IMR-90 (cell line): ENCODE results near the gene TCEAL4. TPM values are rescaled to one million over a fixed set of nuclear protein-coding genes. Genes with fewer than 3 reads are reported as not detected.

Experiments used
- ATAC-seq: fragments of 200-7000 bp; cut with Tn5 transposase; 2 replicates; pipeline ENCODE4 v1.9.1; 2020; ENCODE audit warnings: low read depth, mild to moderate bottlenecking, moderate library complexity
- BruUV-seq: library from RNA; stranded (reverse); fragments of 400-500 nt; replicated peaks from 2 replicates; lab custom pipeline; 2021; lab: Mats Ljungman, UMichigan
- CTCF ChIA-PET: fragments of 300-600 bp; formaldehyde crosslinking; extraction: SDS; loops from one replicate; lab custom pipeline; 2021; ENCODE audit warnings: antibody characterized with exemption; lab: Yijun Ruan, JAX
- POLR2A ChIA-PET: fragments of 300-600 bp; sonication (Branson Sonifier 250); formaldehyde crosslinking; loops from one replicate; lab custom pipeline; 2022; ENCODE audit warnings: antibody characterized with exemption; ENCODE audit not compliant: unreplicated experiment; lab: Charles Lee
- DNase-seq: peaks from one replicate; pipeline ENCODE4 v3.0.0; 2013
- H2AFZ ChIP-seq: replicated peaks from 2 replicates; pipeline ENCODE3; 2013; ENCODE audit warnings: low read length, mild to moderate bottlenecking; ENCODE audit not compliant: poor library complexity
- H2AK5ac ChIP-seq: 2 replicates; pipeline ENCODE4 v1.6.1; 2013; ENCODE audit warnings: low read depth, low read length, inconsistent platforms
- H2AK9ac ChIP-seq: replicated peaks from 2 replicates; pipeline ENCODE3; 2013; ENCODE audit warnings: mild to moderate bottlenecking, low read depth, low read length, moderate library complexity; ENCODE audit not compliant: poor library complexity
- H2BK120ac ChIP-seq: 2 replicates; pipeline ENCODE4 v1.6.1; 2013; ENCODE audit warnings: low read depth, low read length, inconsistent platforms
- H2BK15ac ChIP-seq: 3 replicates; pipeline ENCODE4 v1.6.1; 2013; ENCODE audit warnings: low read depth, low read length, inconsistent platforms
- H2BK20ac ChIP-seq: 2 replicates; pipeline ENCODE4 v1.6.1; 2013; ENCODE audit warnings: low read depth, mild to moderate bottlenecking, inconsistent platforms, low read length, moderate library complexity
- H2BK5ac ChIP-seq: 2 replicates; pipeline ENCODE4 v1.6.1; 2013; ENCODE audit warnings: mild to moderate bottlenecking, low read depth, low read length, inconsistent platforms; ENCODE audit not compliant: poor library complexity, severe bottlenecking
- H3K14ac ChIP-seq: replicated peaks from 2 replicates; pipeline ENCODE4 v1.6.1; 2013; ENCODE audit warnings: low read depth, low read length, inconsistent platforms
- H3K18ac ChIP-seq: 2 replicates; pipeline ENCODE4 v1.6.1; 2013; ENCODE audit warnings: low read depth, low read length, control low read depth
- H3K23ac ChIP-seq: 2 replicates; pipeline ENCODE4 v1.6.1; 2013; ENCODE audit warnings: low read depth, low read length, inconsistent platforms
- H3K27ac ChIP-seq: 2 replicates; pipeline ENCODE4 v1.5.1; 2013; ENCODE audit warnings: mild to moderate bottlenecking, control low read depth, low read length; ENCODE audit not compliant: insufficient read depth
- H3K27me3 ChIP-seq: 2 replicates; pipeline ENCODE4 v1.6.1; 2013; ENCODE audit warnings: low read length; ENCODE audit not compliant: control insufficient read depth, insufficient read depth
- H3K36me3 ChIP-seq: 2 replicates; pipeline ENCODE4 v1.6.1; 2013; ENCODE audit warnings: low read length, mixed read lengths; ENCODE audit not compliant: control insufficient read depth, insufficient read depth
- H3K4ac ChIP-seq: 2 replicates; pipeline ENCODE4 v1.6.1; 2013; ENCODE audit warnings: low read depth, low read length, inconsistent platforms
- H3K4me1 ChIP-seq: 2 replicates; pipeline ENCODE4 v1.6.1; 2013; ENCODE audit warnings: low read length, mixed read lengths; ENCODE audit not compliant: control insufficient read depth, insufficient read depth
- H3K4me2 ChIP-seq: 2 replicates; pipeline ENCODE4 v1.6.1; 2013; ENCODE audit warnings: low read depth, mild to moderate bottlenecking, control low read depth, low read length, moderate library complexity
- H3K4me3 ChIP-seq: 2 replicates; pipeline ENCODE4 v1.5.1; 2013; ENCODE audit warnings: low read depth, mild to moderate bottlenecking, control low read depth, low read length, moderate library complexity; ENCODE audit not compliant: insufficient read depth
- H3K56ac ChIP-seq: 2 replicates; pipeline ENCODE4 v1.6.1; 2013; ENCODE audit warnings: low read length, inconsistent platforms; ENCODE audit not compliant: insufficient read depth; ENCODE audit errors: extremely low read depth
- H3K79me1 ChIP-seq, 2 experiments: 2 replicates each; pipeline ENCODE4 v1.6.1; 2013; ENCODE audit warnings: low read length in 2 of 2, inconsistent platforms in 1 of 2, low read depth in 1 of 2
- H3K9ac ChIP-seq: 2 replicates; pipeline ENCODE4 v1.6.1; 2013; ENCODE audit warnings: low read depth, low read length, control low read depth
- H3K9me1 ChIP-seq: 2 replicates; pipeline ENCODE4 v1.6.1; 2013; ENCODE audit warnings: low read length, inconsistent platforms; ENCODE audit not compliant: insufficient read depth
- H3K9me3 ChIP-seq: 2 replicates; pipeline ENCODE4 v1.6.1; 2013; ENCODE audit warnings: low read length; ENCODE audit not compliant: control insufficient read depth, insufficient read depth
- H4K20me1 ChIP-seq: 2 replicates; pipeline ENCODE4 v1.6.1; 2013; ENCODE audit warnings: low read length, inconsistent platforms; ENCODE audit not compliant: insufficient read depth
- H4K5ac ChIP-seq: 2 replicates; pipeline ENCODE4 v1.6.1; 2013; ENCODE audit warnings: mild to moderate bottlenecking, low read depth, low read length, control low read depth
- H4K8ac ChIP-seq, 2 experiments: 2 replicates each; pipeline ENCODE4 v1.6.1; 2013; ENCODE audit warnings: low read depth in 2 of 2, low read length in 2 of 2, control low read depth in 1 of 2, inconsistent platforms in 1 of 2
- H4K91ac ChIP-seq: 2 replicates; pipeline ENCODE4 v1.6.1; 2013; ENCODE audit warnings: low read depth, low read length, inconsistent platforms; ENCODE audit not compliant: insufficient read depth
- BHLHE40 ChIP-seq: fragments of 150-350 bp; IDR thresholded peaks from 2 replicates; pipeline ENCODE4 v1.6.1; 2016; ENCODE audit warnings: mild to moderate bottlenecking, low read depth, low read length
- CEBPB ChIP-seq: IDR thresholded peaks from 2 replicates; pipeline ENCODE4 v1.6.1; 2012; ENCODE audit warnings: low read depth, low read length, improper control_type of control experiment
- CHD1 ChIP-seq: IDR thresholded peaks from 2 replicates; pipeline ENCODE4 v1.6.1; 2012; ENCODE audit warnings: low read depth, low read length, improper control_type of control experiment
- CTCF ChIP-seq: conservative IDR thresholded peaks from 2 replicates; pipeline ENCODE4 v1.5.1; 2012; ENCODE audit warnings: mild to moderate bottlenecking, low read depth, low read length, improper control_type of control experiment
- ELK1 ChIP-seq: fragments of 150-350 bp; IDR thresholded peaks from 2 replicates; pipeline ENCODE4 v1.6.1; 2016; ENCODE audit warnings: low read depth, mild to moderate bottlenecking, low read length, moderate library complexity, borderline replicate concordance
- FOS ChIP-seq: fragments of 150-350 bp; IDR thresholded peaks from 2 replicates; pipeline ENCODE4 v1.6.1; 2016; ENCODE audit warnings: low read depth, low read length
- MAFK ChIP-seq: IDR thresholded peaks from 2 replicates; pipeline ENCODE4 v1.6.1; 2012; ENCODE audit warnings: low read depth, low read length, improper control_type of control experiment
- MAZ ChIP-seq: IDR thresholded peaks from 2 replicates; pipeline ENCODE4 v1.6.1; 2012; ENCODE audit warnings: low read depth, mild to moderate bottlenecking, low read length, improper control_type of control experiment, moderate library complexity, borderline replicate concordance
- MXI1 ChIP-seq: IDR thresholded peaks from 2 replicates; pipeline ENCODE4 v1.6.1; 2012; ENCODE audit warnings: low read depth, mild to moderate bottlenecking, low read length, moderate library complexity, borderline replicate concordance
- NFE2L2 ChIP-seq: fragments of 150-350 bp; IDR thresholded peaks from 2 replicates; pipeline ENCODE4 v1.6.1; 2016; ENCODE audit warnings: low read depth, mild to moderate bottlenecking, low read length
- POLR2A ChIP-seq: IDR thresholded peaks from 2 replicates; pipeline ENCODE4 v1.6.1; 2012; ENCODE audit warnings: mild to moderate bottlenecking, low read depth, low read length
- RAD21 ChIP-seq: IDR thresholded peaks from 2 replicates; pipeline ENCODE4 v1.6.1; 2012; ENCODE audit warnings: low read length, improper control_type of control experiment
- RCOR1 ChIP-seq: IDR thresholded peaks from 2 replicates; pipeline ENCODE4 v1.6.1; 2012; ENCODE audit warnings: mild to moderate bottlenecking, low read length, improper control_type of control experiment; ENCODE audit not compliant: insufficient replicate concordance
- SMC3 ChIP-seq: fragments of 150-350 bp; IDR thresholded peaks from 2 replicates; pipeline ENCODE4 v1.6.1; 2016; ENCODE audit warnings: low read depth, mild to moderate bottlenecking, antibody characterized with exemption, low read length, moderate library complexity
- USF2 ChIP-seq: fragments of 150-350 bp; IDR thresholded peaks from 2 replicates; pipeline ENCODE4 v1.6.1; 2017; ENCODE audit warnings: mild to moderate bottlenecking, antibody characterized with exemption, low read length, low read depth
- WGBS, 2 experiments: methylation state at CpG; one replicate each; pipeline versions ENCODE4 v1.1.5 to v1.1.7; 2013; ENCODE audit warnings: missing lambda C conversion rate in 2 of 2; ENCODE audit not compliant: insufficient read length in 1 of 2; ENCODE audit errors: extremely low coverage in 2 of 2; 5-methylcytosine and 5-hydroxymethylcytosine counted together
- dilution Hi-C: fragments of 300-500 bp; cut with HindIII; formaldehyde crosslinking; loops from one replicate; pipeline ENCODE4 v1.14.3; 2018; ENCODE audit warnings: low sequenced_read_pairs; ENCODE audit not compliant: unreplicated experiment
- in situ Hi-C: fragments of 300-500 bp; cut with MboI; formaldehyde crosslinking; loops from 3 replicates; pipeline ENCODE4 v1.14.3; 2019; ENCODE audit warnings: low sequenced_read_pairs, inconsistent platforms, mixed read lengths
- intact Hi-C: fragments of 100-400 bp; cut with micrococcal nuclease; formaldehyde crosslinking; loops from 2 replicates; pipeline ENCODE4 v1.10.0; 2022
- polyA plus RNA-seq, 3 experiments: library from polyadenylated mRNA; depleted of rRNA; stranded (reverse); fragments of >200 nt; gene quantifications; 2 replicates each; pipeline ENCODE4 v1.2.3, GENCODE V29; 2012; ENCODE audit warnings: low replicate concordance in 1 of 3
- total RNA-seq: library from RNA; depleted of rRNA; stranded (reverse); fragments of >200 nt; gene quantifications from 2 replicates; pipeline ENCODE4 v1.2.3, GENCODE V29; 2012

Gene TCEAL4
- total and polyA plus RNA-seq, 2 of the 4 experiments (the other 2 are of a cell fraction) = 11.1 to 31.9 TPM

GRCh38 chrX:103571121-103571520 lies 14.2 kb upstream of the TCEAL4 start:
- Histone ChIP-seq H3K56ac (no peak overlapping the region), H2BK5ac (no peak overlapping the region), H3K9me1 (no peaks in the 10 kb centered on the region), H3K27ac (no peak overlapping the region), H3K4ac (no peak overlapping the region), H4K8ac (no peak overlapping the region), H3K27me3 (peaks cover 3% of the 10 kb centered on the region; the same call in 1 of the 2 replicates), H3K18ac (no peak overlapping the region), H2AFZ (no peak overlapping the region), H3K4me1 (no peaks in the 10 kb centered on the region), H3K9me3 (no peaks in the 10 kb centered on the region), H4K5ac (no peak overlapping the region), H3K9ac (no peak overlapping the region), H2AK9ac (no peak overlapping the region), H4K20me1 (no peaks in the 10 kb centered on the region), H3K4me3 (no peak overlapping the region), H2BK120ac (no peak overlapping the region), H3K14ac (no peak overlapping the region), H2AK5ac (no peak overlapping the region), H4K91ac (no peak overlapping the region), H3K23ac (no peak overlapping the region), H2BK15ac (no peak overlapping the region), H3K36me3 (no peaks in the 10 kb centered on the region), H3K4me2 (no peak overlapping the region), H2BK20ac (no peak overlapping the region), H3K79me1 (no peaks in the 10 kb centered on the region)
- in situ Hi-C loops (no loop called here), intact Hi-C loops (loop anchor here (10.0 kb wide), 1 partner anchor 64 kb away; no protein-coding TSS in a partner anchor), dilution Hi-C loops (no loop called here)
- WGBS, 2 experiments = 94% methylated on average over 2 of the region's 6 CpGs; no CpG with 5 or more reads in 1 of the 2 experiments
- ChIA-PET CTCF (no interaction called here), POLR2A (no interaction called here)
- BruUV-seq = no TSS peak
- ATAC-seq (no peak), DNase-seq (no peak)
- TF ChIP-seq MAFK (no peak), FOS (no peak), NFE2L2 (no peak), CHD1 (no peak), MXI1 (no peak), RCOR1 (no peak), CEBPB (no peak), BHLHE40 (no peak), USF2 (no peak), RAD21 (no peak), SMC3 (no peak), CTCF (no peak), POLR2A (no peak), MAZ (no peak), ELK1 (no peak)
